ENCODE measurements around the gene ITGAL.

The ITGAL gene

DNA sequence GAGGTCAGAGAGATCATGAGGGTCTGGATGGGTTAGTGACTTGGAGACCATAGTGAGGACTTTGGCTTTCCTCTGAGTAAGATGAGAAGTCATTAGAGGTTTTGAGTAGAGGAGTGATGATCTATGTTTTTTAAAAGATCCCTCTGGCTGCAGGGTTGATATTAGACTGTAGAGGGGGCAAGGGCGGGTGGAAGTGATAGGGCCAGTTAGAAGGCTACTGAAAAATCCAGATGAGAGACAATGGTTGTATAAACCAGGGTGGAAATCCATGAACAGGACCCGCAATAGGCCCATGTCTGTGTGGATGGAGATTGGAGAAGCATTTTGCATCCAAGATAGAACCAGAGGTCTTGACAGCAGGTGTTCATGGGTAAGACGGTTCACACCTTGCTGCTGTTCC is 9.8 kb downstream of the ITGAL start:
- peak; percentile 5 for DNase-seq (ENCODE audit: low read depth)
- no peak overlapping the region for H3K4me3 ChIP-seq (ENCODE audit: low read depth, low read length)
- TF ChIP-seq, protein P1, sequence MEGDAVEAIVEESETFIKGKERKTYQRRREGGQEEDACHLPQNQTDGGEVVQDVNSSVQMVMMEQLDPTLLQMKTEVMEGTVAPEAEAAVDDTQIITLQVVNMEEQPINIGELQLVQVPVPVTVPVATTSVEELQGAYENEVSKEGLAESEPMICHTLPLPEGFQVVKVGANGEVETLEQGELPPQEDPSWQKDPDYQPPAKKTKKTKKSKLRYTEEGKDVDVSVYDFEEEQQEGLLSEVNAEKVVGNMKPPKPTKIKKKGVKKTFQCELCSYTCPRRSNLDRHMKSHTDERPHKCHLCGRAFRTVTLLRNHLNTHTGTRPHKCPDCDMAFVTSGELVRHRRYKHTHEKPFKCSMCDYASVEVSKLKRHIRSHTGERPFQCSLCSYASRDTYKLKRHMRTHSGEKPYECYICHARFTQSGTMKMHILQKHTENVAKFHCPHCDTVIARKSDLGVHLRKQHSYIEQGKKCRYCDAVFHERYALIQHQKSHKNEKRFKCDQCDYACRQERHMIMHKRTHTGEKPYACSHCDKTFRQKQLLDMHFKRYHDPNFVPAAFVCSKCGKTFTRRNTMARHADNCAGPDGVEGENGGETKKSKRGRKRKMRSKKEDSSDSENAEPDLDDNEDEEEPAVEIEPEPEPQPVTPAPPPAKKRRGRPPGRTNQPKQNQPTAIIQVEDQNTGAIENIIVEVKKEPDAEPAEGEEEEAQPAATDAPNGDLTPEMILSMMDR (conservative IDR thresholded peaks at IDR 0.05; ENCODE audit: low read depth, low read length) = peak; percentile 42

GRCh38 chr16:30484887-30485286 is 12.3 kb downstream of the ITGAL start:
- H3K4me3 ChIP-seq (ENCODE audit: low read depth, low read length) = no peak overlapping the region
- TF ChIP-seq, protein P1 (conservative IDR thresholded peaks at IDR 0.05; ENCODE audit: low read depth, low read length) = no peak
- DNase-seq (ENCODE audit: low read depth) = no peak

- TF ChIP-seq, protein P1 (conservative IDR thresholded peaks at IDR 0.05; ENCODE audit: low read depth, low read length) = no peak
Measured at GRCh38 chr16:30485818-30486436, 13.4 kb downstream of the ITGAL start.

GRCh38 chr16:30488764-30489605 is 16.4 kb downstream of the ITGAL start:
- peak; percentile 29 for DNase-seq (ENCODE audit: low read depth)
- H3K4me3 ChIP-seq (ENCODE audit: low read depth, low read length) = no peak overlapping the region
- TF ChIP-seq, protein P1 (conservative IDR thresholded peaks at IDR 0.05; ENCODE audit: low read depth, low read length) = no peak

More at GRCh38 chr16:30485818-30486436, 13.4 kb downstream of the ITGAL start:
- H3K4me3 ChIP-seq (ENCODE audit: low read depth, low read length) = no peak overlapping the region
- DNase-seq (ENCODE audit: low read depth) = peak; percentile 7

DNA sequence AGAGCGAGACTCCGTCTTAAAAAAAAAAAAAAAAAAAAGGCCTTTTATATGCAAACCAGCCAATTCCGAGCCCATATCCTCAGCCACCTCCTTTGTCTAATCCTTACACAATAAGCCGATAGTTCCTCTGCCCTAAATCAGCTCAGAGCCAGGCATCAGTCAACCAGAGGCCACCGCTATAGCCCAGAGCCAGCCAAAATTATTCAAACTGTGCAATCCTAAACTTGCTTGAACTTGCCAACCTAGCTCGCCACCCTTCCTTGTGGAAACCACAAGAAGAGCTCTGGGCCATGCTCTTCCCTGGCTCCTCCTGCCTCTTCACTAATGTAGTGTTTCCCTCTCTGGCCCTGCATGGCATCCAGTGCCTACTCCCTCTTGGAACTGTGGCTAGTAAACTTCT is 17.7 kb downstream of the ITGAL start:
- TF ChIP-seq, protein P1 (conservative IDR thresholded peaks at IDR 0.05; ENCODE audit: low read depth, low read length) = no peak
- no peak for DNase-seq (ENCODE audit: low read depth)
- H3K4me3 ChIP-seq (ENCODE audit: low read depth, low read length) = no peak overlapping the region

DNA sequence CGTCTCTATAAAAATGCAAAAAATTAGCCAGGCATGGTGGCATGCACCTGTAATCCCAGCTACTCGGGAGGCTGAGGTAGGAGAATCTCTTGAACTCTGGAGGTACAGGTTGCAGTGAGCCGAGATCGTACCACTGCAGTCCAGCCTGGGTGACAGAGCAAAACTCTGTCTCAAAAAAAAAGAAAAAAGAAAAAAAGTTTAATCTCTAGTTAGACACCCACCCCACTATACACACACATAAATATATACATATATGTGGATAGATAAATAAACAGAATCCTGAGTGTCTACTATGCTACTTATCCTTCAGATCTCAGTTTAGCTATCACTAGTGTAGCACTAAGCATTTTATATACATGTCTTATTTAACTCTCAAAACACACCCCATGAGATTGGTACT is 18.7 kb downstream of the ITGAL start:
- TF ChIP-seq, protein P1 (conservative IDR thresholded peaks at IDR 0.05; ENCODE audit: low read depth, low read length) = no peak
- H3K4me3 ChIP-seq (ENCODE audit: low read depth, low read length) = no peak overlapping the region
- DNase-seq (ENCODE audit: low read depth) = no peak
